Esophagus squamous epithelium (tissue), 4 donors: ENCODE measurements around the gene SLC38A6.

Source experiments
- POLR2A ChIP-seq, 4 donors: fragments of 450-650 bp; IDR thresholded peaks; one replicate each; pipeline ENCODE4 v1.6.1; 2017; ENCODE audit warnings: antibody characterized with exemption in 4 of 4, mild to moderate bottlenecking in 4 of 4, moderate library complexity in 3 of 4
- TF ChIP-seq, protein P1 (sequence below), 6 experiments: fragments of 450-650 bp in 4 of 6; fragments of 200-600 bp in 2 of 6; sonication (generic) in 2 of 6; IDR thresholded peaks; one replicate each; pipeline ENCODE4 v1.5.1; 2016 to 2019; ENCODE audit warnings: antibody characterized with exemption in 6 of 6, mild to moderate bottlenecking in 4 of 6, moderate library complexity in 4 of 6

DNA sequence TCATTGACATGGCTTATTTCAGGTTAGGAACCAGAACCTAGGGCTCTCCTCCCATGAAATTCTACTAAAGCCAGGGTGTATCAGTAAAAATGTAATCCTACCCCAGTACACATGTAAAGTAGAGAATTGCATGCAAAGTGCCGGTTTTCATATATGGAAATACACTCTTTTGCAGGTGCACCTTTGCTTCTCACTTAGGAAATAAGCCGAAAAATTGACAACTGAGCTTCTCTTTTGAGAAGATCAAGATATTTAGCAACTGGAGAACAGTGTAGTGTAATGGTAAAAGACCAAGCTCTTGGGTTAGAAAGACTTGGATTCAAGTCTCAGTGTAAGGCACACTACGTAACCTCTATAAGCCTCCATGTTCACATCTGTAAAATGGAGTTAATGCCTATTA is 82.4 kb downstream of the SLC38A6 start:
- TF ChIP-seq, protein P1, sequence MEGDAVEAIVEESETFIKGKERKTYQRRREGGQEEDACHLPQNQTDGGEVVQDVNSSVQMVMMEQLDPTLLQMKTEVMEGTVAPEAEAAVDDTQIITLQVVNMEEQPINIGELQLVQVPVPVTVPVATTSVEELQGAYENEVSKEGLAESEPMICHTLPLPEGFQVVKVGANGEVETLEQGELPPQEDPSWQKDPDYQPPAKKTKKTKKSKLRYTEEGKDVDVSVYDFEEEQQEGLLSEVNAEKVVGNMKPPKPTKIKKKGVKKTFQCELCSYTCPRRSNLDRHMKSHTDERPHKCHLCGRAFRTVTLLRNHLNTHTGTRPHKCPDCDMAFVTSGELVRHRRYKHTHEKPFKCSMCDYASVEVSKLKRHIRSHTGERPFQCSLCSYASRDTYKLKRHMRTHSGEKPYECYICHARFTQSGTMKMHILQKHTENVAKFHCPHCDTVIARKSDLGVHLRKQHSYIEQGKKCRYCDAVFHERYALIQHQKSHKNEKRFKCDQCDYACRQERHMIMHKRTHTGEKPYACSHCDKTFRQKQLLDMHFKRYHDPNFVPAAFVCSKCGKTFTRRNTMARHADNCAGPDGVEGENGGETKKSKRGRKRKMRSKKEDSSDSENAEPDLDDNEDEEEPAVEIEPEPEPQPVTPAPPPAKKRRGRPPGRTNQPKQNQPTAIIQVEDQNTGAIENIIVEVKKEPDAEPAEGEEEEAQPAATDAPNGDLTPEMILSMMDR (IDR thresholded peaks at IDR 0.05), result no peak
- no peak for TF ChIP-seq POLR2A (IDR thresholded peaks at IDR 0.05)
